Activated CD8-positive, alpha-beta memory T cell treated with anti-CD3 and anti-CD28 coated beads, Interleukin-2, amount 50 U/mL, for 4 hours (primary cell): ENCODE data around the gene CAMSAP3.

Experiments used
- DNase-seq: peaks from one replicate; pipeline ENCODE4 v3.0.0-alpha.2; 2020

The CAMSAP3 gene

DNA sequence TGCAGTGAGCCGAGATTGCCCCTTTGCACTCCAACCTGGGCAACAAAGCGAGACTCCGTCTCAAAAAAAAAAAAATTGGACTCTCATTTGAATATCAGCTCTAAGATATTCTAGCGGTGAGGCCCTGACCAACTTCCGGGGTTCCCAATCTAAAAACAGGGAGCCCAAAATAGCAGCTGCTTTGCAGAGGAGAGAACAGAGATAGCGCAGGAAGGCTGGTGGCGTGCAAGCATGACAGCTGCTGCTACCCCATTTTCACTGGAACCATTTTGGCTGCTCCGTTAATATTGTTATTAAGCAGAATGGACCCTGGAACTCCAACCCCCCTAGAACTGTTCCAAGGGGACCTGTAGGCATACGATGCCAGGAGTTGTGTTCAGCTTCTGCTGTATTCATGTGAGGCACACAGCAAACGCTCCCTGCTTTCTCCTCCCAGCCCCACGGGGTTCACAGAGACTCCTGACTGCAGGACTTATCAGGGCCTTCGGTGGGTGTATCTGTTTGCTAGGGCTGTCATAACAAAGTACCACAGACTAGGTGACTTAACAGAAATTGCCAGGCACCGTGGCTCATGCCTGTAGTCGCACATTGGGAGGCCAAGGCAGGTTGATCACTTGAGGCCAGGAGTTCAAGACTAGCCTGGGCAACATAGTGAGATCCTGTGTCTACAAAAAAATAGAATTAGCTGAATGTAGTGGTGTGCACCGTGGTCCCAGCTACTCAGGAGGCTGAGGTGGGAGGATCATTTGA, 52.8 kb downstream of the CAMSAP3 start:
- no peak for DNase-seq

DNA sequence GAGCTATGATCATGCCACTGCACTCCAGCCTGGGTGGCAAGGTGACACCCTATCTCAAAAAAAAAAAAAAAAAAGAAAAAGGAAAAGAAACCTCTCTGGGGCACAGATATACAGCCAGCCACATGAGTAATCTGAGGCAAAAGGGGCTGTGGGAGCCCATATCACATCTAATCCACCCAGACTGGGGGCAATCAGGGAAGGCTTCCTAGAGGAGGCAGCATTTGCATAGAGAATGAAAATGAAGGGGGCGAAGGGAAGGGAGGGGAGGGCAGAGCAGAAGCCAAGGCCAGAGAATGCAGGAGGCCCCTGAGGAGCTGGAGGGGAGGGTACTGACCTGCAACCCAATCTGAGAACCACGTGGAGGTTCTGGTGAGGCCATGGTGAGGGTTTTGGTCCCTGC, 54.5 kb downstream of the CAMSAP3 start:
- no peak for DNase-seq

DNA sequence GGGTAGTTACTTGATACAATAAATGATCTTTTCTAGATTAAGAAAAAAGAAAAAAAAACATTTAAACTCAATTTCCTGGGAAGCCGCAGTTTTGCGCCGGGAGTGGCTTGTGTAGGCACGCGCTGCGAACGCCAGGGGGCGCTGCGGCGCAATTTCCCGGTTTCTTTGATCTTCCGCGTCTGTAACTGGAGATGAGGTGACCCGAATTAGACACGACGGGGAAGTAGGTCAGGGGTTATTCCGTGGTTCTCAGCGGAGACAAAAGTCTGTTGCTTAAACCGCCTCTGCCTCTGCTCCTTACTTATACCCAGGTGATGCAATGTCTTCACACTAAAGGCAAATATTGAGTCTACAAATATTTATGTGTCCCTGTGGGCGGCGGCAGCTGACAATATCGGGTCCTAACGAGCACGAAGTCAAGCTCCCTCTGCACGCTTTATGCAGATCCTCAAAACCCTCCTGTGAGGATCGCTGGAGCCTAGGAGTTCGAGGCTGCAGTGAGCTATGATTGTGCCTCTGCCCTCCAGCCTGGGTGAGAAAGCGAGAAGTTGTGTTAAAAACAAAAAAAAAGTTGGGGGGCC, 56.5 kb downstream of the CAMSAP3 start:
- DNase-seq: peak; percentile 86

DNA sequence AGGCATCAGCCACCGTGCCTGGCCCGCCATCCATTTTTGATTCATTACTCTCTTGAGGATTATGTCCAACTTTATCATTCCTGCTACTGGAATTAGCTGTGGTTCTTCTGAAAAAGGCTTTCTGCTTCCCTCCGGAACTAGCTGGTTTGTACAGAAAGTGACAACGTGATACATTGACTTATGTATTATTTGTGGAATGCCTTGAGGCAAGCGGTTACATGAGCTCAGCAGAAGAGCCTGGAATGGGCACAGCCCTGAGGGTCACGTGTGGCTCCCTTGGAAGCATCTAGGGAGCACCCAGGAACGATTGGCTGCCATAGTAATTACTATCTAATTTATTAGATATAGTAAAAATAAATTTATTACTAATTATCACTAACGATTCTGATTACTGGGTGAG, 58.7 kb downstream of the CAMSAP3 start:
- no peak for DNase-seq

DNA sequence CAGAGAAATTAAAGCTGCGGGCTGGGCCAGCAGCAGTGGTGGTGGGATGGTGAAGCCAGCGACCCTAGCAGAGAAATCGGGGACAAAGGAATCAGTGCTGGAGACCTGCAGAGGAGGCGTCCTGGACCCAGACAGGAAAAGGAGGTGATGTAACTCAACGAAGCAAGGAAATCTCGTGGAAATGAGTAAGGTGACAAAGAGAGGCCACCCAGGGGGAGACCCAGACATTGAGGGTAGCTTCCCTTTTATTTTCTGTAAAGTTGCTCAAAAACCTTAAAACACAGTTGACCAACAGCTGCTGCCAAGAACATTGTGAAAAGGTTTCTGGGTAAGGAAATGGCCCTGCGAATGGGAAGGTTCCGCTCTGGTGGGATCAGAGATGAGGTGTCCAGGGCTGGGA, 59.9 kb downstream of the CAMSAP3 start:
- no peak for DNase-seq

DNA sequence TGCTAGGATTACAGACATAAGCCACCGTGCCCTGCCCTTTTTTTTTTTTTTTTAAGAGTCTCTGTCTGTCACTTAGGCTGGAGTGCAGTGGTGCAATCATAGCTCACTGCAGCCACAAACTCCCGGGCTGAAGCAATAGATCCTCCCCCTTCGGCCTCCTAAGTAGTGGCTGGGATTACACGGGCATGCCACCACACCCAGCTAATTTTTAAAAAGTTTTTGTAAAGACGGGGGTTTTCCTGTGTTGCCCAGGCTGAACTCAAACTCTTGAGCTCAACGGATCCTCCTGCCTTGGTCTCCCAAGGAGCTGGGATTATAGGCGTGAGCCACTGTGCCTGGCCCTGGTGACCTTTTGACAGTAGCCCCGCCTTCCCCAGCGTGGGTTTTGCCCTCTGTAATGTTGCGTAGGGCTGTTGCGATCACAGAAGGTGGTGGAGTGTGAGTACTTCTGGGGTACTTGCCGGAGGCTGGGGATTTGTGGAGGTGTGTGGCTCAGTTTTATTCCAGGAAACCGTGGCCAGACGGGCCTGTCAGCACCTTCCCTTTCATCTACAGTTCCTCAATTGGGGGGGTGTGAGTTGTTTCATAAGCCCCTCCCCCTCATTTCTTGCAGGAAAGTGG, 61.6 kb downstream of the CAMSAP3 start:
- no peak for DNase-seq

DNA sequence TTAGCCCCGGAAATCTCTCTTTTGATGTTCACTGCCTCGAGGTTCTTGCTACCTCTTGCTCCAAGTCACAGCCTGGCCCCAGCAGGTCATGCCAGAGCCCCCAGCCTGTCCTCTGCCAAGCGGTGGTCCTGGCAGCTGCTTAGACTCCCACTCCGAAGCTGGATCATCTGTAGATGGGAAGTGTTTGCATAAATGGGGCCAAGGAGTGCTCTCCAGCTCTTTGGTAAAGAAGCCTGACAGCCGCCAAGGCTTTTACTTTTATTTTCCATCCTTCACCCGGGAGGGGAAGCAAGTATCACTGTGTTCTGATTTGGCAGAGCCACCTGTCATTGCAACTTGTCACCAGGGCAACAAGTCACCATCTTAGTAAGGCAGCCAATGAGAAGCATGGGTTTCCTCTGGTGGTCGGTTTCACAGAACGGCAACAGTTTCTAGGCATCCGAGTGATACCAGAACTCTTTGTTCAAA, 62.6 kb downstream of the CAMSAP3 start:
- DNase-seq: no peak

DNA sequence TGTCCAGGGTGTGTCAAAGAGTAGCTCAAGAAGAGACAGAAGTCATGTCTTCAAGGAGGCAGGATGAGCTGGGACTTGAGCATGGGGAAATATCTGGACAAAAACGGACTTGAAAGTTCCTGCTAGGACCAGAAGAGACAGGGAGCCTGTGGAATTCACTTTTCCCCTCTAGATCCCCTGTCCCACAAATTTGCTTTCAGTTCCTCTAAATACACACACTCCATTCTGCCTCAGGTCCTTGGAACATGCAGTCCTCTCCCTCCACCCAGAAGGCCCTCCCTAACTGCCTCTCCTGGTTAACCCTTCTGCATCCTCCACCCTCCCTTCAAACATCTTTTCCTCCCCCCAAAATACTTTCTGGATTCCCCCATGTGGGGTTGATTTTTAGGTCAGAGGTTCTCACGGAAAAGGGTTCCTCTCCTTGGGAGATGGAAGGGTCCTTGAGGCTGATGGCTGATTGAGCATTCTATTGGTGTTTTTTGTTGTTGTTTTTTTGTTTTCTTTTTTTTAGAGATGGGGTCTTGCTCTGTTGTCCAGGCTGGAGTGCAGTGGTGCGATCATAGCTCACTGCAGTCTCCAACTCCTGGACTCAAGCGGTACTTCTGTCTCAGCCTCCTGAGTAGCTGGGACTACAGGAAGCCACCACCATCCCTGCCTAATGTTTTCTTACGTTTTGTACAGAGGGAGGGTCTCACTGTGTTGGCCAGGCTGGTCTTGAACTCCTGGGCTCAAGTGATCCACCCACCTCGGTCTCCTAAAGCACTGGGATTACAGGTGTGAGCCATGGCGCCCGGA, 66.3 kb downstream of the CAMSAP3 start:
- no peak for DNase-seq

DNA sequence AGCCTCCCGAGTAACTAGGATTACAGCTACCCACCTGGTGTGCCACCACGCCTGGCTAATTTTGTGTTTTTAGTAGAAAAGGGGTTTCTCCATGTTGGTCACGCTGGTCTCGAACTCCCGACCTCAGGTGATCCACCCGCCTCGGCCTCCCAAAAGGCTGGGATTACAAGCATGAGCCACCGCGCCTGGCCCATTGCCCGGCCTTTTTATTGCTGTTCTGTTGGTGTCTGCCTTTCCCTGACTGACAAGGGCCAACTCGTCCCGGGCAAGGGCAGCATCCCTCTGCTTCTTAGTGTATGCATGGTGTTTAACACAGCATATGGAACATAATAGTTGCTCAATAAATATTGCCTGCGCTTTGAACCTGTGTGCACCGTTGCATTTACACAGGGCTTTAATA, 67.0 kb downstream of the CAMSAP3 start:
- DNase-seq: no peak

DNA sequence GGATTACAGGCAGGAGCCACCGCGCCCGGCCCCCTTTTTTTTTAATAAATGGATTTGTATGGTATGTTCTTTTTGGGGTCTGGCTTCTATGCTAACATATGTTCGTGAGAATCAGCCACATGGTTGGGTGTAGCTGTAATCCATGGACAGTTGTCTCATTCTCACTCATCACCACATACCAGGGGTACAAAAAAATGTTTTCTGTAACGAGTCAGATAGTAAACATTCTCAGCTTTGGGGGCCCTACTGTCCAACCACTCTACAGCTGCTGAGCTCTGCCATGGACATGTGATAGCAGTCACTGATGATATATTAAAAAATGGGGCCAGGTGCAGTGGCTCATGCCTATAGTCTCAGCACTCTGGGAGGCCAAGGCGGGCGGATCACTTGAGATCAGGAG, 68.0 kb downstream of the CAMSAP3 start:
- DNase-seq: no peak

DNA sequence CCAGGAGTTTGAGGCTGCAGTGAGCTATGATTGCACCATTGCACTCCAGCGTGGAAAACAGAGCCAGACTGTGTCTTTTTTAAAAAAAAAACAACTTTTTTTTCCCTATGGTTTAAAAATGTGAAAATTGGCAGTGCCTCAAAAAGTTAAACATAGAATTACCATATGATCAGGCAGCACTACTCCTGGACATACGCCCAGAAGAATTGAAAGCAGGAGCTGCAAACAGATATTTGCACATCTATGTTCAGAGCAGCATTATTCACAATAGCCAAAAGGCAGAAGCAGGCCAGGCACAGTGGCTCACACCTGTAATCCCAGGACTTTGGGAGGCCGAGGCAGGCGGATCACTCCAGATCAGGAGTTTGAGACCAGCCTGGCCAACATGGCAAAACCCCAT, 69.4 kb downstream of the CAMSAP3 start:
- no peak for DNase-seq
